HG03108 (cell line): ENCODE measurements around the gene SNX32.
"Not testable (repeated sequence)": the region's sequence is repeated elsewhere in the genome, so short reads cannot be mapped to it uniquely, and the experiment has no call there.

Experiments used
- ATAC-seq: cut with Tn5 transposase; IDR thresholded peaks from one replicate; pipeline ENCODE4 v1.9.1; 2021; ENCODE audit warnings: moderate library complexity; ENCODE audit not compliant: unreplicated experiment

Gene SNX32

DNA sequence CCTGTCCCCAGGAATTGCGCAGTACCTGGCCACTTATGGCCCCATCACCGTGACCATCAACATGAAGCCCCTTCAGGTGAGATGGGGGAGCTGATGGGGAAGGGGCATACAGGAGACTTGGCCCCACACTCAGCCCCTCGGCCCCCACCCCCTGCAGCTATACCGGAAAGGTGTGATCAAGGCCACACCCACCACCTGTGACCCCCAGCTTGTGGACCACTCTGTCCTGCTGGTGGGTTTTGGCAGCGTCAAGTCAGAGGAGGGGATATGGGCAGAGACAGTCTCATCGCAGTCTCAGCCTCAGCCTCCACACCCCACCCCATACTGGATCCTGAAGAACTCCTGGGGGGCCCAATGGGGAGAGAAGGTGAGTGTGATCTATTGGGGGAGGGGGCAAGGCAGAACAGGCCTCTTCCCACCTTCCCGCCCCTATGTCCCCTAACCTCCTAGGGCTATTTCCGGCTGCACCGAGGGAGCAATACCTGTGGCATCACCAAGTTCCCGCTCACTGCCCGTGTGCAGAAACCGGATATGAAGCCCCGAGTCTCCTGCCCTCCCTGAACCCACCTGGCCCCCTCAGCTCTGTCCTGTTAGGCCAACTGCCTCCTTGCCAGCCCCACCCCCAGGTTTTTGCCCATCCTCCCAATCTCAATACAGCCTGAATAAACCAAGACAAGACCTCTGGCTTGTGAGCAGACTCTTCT, 49.4 kb downstream of the SNX32 start:
- no peak for ATAC-seq

GRCh38 chr11:65883786-65884715, 50.3 kb downstream of the SNX32 start:
- no peak for ATAC-seq

GRCh38 chr11:65884716-65885092, 50.9 kb downstream of the SNX32 start:
- ATAC-seq: no peak

GRCh38 chr11:65885231-65885630, 51.5 kb downstream of the SNX32 start:
- ATAC-seq: no peak

DNA sequence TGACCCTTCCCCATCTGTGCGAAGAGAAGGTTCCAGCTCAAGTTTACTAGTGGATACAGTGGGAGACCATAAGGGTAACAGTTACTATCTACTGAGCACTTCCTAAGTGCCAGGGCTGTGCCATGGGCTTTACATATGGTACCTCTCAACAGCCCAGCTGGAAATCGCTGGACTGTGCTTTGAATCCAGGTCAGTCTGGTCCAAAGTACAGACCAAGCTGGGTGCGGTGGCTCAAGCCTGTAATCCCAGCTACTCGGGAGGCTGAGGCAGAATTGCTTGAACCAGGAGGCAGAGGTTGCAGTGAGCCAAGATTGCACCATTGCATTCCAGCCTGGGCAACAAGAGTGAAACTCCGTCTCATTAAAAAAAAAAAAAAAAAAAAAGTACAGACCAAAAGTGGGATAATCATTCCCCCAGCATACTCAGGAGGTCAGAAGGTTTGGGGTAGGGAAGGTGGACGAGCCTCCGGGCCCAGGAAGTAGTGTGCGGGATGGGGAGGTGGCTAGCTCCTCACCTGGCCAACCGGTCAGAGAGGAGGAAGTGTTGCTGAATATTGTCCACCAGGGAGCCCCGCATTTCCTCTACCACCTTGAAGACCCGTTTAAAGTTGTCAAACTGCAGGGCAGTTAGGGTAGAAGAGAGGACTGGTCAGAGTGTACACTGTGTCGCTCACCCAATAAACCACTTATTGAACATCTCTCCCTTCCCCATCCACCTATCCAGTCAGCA, 52.2 kb downstream of the SNX32 start:
- ATAC-seq: no peak

DNA sequence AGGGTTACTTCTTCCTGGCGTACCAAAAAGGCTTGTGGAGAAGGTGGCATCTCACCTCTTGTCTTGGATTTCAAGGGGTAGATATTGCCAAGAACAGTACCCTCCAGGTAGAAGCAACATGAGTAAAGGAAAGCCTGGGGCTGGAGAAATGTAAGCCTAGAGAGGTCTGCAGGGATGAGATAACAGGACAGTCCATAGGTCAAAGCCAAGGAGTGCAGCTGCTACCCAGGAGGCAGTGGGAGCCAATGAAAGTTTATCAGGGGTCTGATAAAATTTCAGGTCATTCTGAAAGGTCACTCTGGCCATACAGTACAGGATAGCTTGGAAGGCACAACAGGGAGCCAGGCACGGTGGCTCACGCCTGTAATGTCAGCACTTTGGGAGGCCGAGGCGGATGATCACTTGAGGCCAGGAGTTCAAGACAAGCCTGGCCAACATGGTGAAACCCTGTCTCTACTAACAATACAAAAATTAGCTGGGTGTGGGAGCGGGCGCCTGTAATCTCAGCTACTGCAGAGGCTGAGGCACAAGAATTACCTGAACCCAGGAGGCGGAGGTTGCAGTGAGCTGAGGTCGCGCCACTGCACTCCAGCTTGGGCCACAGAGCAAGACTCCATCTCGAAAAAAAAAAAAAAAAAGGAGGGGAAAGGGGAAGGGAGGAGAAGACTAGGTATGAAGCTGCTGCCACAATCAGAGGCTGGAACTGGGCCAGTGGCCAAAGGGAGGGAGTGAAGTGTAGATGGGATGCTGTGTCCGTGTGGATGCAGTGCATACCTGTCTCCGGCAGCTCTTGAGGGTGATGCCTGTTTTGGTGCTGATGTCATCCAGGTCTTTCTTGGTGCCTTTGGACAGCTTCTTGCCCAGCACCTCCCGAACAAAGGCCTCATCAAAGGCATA, 53.3 kb downstream of the SNX32 start:
- no peak for ATAC-seq

- no peak for ATAC-seq
These were observed 54.0 kb downstream of the SNX32 start for GRCh38 chr11:65887723-65888162.

- peak; percentile 37 for ATAC-seq
These were observed 54.5 kb downstream of the SNX32 start, which contains the start of gene FIBP for GRCh38 chr11:65888163-65888814. Gene FIBP, minus strand, starts transcription at chr11:65888471. Its CDS starts 53 bp downstream, at chr11:65888418.

DNA sequence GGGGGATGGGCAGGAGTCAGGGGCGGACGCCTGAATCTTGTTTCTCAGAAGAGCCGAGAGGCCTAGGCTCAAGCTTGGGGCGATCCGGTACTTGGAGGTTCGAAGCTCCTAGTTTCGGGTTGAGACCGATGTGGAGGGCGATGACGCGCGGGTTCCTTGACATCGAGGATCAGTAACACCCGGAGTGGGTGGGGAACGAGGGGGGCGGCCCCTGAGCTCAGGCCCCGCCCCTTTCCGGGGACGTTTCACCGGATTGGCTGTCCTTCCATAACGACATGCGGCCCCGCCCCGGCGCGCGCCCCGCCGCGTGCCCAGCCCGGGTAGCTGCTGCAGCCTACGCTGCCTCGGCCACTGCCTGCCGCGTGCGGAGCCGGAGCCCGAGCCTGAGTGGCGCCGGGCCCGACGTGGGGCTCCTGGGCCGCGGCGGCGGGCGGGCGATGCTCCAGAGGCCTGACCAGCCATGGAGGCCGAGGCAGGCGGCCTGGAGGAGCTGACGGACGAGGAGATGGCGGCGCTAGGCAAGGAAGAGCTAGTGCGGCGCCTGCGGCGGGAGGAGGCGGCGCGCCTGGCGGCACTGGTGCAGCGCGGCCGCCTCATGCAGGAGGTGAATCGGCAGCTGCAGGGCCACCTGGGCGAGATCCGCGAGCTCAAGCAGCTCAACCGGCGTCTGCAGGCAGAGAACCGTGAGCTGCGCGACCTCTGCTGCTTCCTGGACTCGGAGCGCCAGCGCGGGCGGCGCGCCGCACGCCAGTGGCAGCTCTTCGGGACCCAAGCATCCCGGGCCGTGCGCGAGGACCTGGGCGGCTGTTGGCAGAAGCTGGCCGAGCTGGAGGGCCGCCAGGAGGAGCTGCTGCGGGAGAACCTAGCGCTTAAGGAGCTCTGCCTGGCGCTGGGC, 56.8 kb downstream of the SNX32 start, which contains the start of gene CCDC85B:
TSS of gene CCDC85B (plus strand) at position 350 of the 895 bp plus-strand sequence. CDS start at position 461, 111 bp downstream.
- ATAC-seq: peak; percentile 43

DNA sequence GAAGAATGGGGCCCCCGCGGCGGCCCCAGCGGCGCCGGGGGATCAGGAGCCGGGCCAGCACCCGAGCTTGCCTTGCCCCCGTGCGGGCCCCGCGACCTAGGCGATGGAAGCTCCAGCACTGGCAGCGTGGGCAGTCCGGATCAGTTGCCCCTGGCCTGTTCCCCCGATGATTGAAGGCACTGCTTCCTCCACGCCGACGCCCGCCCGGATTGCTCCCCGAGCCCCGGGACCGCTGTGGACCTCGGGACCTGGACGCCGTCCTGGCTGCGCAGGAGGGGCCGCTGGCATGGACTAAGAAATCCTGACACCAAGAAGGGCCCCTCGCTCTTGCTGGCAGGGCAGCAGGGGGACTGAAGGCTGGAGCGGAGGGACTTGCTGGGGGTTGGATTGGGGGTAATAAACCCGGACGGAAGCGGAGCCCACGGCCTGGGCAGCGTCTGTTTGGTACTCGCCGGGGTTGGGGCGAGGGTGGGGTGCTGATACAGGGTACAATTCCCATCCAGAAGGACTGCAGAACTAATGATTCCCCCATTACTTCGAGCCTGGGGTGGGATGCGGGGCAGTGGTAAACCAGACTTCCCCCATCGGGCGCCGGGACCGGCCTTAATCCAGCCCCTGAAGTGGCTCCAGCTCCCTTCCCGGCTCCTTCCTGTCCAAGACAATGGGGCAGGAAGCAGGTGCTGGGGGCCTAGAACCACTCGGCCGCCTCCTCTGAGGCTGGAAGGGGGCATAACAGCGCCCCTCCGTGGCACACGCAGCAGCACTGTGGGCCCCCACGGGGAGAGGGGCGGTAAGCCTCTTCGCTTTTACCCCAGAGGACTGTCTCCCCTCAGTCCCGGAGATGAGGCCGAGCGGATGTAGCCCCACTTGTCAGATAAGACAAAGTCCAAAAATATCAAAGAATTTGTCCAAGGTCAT, 57.7 kb downstream of the SNX32 start:
- ATAC-seq: no peak

GRCh38 chr11:65892137-65892540, 58.4 kb downstream of the SNX32 start:
- not testable (repeated sequence) for ATAC-seq

- no peak for ATAC-seq
These were observed 59.0 kb downstream of the SNX32 start for GRCh38 chr11:65892661-65893317.

DNA sequence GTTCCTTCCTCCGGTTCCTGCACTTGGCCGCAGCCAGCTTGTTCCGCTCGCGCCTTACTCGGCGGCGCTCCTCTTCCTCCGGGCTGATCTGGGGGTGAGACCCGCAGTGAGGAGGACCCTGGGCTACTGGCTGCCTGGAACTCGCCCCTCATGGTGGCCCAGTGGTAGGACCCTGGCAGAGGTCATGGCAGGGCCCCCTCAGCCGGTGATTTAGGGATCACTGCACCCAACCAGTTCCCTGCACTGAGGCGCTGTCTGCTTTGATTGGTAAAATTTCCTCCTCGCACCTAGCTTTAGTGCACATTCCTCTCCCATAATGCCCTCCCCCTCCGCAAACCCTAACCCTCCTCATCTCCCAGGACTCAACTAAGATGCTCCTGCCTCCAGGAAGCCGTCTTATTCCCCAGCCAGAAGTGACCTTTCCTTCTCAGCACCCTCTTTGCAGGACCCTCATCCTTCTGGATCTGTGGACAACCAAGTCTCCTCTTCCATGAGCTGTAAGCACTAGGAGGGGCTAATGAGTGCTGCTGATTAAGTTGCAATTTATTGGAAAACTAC, 60.4 kb downstream of the SNX32 start:
- no peak for ATAC-seq

GRCh38 chr11:65895482-65895981, 61.8 kb downstream of the SNX32 start:
- ATAC-seq: no peak

DNA sequence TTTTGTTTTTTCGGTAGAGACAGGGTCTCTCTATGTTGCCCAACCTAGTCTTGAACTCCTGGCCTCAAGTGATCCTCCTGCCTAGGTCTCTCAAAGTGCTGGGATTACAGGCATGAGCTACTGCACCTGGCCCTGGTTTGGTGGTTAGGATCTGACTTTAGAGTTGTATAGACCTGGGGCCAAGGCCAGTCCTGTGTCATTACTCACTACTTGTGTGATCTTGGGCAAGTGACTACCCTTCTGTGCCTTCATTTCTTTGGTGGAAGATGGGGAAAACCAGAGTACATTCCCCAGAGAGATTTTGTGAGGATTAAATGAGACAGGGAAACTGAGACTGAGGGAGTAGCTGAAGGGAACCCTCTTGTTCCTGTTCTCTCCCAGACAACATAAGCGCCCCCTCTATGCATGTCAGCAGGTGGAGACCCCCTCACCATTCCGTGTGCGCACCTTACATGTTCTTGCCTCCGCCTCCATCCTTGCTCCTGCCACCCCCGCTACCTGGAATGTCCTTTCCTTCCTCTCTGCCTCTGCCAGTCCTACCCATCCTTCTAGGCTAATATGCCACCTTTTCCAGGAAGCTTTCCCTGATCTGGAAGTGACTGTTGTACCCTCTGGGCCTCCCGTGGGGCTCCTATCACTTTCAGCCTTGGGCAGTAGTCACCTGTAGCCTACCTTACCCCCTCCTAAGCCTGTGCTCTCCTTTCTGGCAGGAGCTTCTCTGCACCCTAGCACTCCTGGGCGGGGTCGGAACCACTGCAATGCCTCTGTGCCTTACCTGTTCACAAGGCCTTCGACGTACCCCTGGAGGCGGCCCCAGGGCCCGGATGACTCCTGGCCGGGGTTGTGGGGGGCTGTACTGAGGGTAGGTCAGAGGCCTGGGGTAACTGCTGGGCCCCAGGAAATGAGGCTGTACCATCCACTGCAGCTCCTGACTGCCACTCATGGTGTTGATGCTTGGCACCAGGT, 62.6 kb downstream of the SNX32 start:
- ATAC-seq: no peak
